A673 (cell line): ENCODE results near the gene PIK3R6. TPM values are rescaled to one million over a fixed set of nuclear protein-coding genes. Genes with fewer than 3 reads are reported as not detected.

ENCODE experiments used
- BruUV-seq: library from RNA; stranded (reverse); fragments of 400-500 nt; replicated peaks from 2 replicates; lab custom pipeline; 2021; lab: Mats Ljungman, UMichigan
- CTCF ChIA-PET: fragments of 300-600 bp; sonication (Branson Sonifier 250); formaldehyde crosslinking; loops from one replicate; lab custom pipeline; 2022; ENCODE audit warnings: antibody characterized with exemption; lab: Charles Lee
- POLR2A ChIA-PET: fragments of 300-600 bp; sonication (Branson Sonifier 250); formaldehyde crosslinking; loops from one replicate; lab custom pipeline; 2022; ENCODE audit warnings: antibody characterized with exemption; ENCODE audit not compliant: low non-redundant PET; lab: Charles Lee
- DNase-seq: peaks from one replicate; pipeline ENCODE4 v3.0.0-alpha.2; 2015; ENCODE audit warnings: low spot score
- H3K27ac ChIP-seq: fragments of 200-600 bp; sonication (generic); 2 replicates; pipeline ENCODE4 v1.5.1; 2016; ENCODE audit warnings: mixed run types, low read depth, mild to moderate bottlenecking, mixed read lengths, antibody characterized with exemption, low read length; ENCODE audit not compliant: poor library complexity, severe bottlenecking
- H3K27me3 ChIP-seq: fragments of 200-600 bp; sonication (generic); replicated peaks from 2 replicates; pipeline ENCODE4 v1.6.1; 2017; ENCODE audit warnings: mixed run types, low read depth, mild to moderate bottlenecking, mixed read lengths, antibody characterized with exemption, low read length; ENCODE audit not compliant: insufficient read depth, poor library complexity
- H3K36me3 ChIP-seq: fragments of 200-600 bp; sonication (generic); 2 replicates; pipeline ENCODE4 v1.6.1; 2016; ENCODE audit warnings: mixed run types, mild to moderate bottlenecking, mixed read lengths, antibody characterized with exemption, low read length; ENCODE audit not compliant: insufficient read depth, poor library complexity, severe bottlenecking
- H3K4me1 ChIP-seq: fragments of 200-600 bp; sonication (generic); 2 replicates; pipeline ENCODE4 v1.6.1; 2017; ENCODE audit warnings: mixed run types, mild to moderate bottlenecking, mixed read lengths, antibody characterized with exemption, low read length; ENCODE audit not compliant: insufficient read depth, poor library complexity, severe bottlenecking
- H3K4me3 ChIP-seq: fragments of 200-600 bp; sonication (generic); 2 replicates; pipeline ENCODE4 v1.5.1; 2016; ENCODE audit warnings: low read depth, mixed run types, mild to moderate bottlenecking, mixed read lengths, low read length; ENCODE audit not compliant: poor library complexity, severe bottlenecking
- H3K9me3 ChIP-seq: fragments of 200-600 bp; sonication (generic); 2 replicates; pipeline ENCODE4 v1.6.1; 2016; ENCODE audit warnings: mixed run types, low read depth, mild to moderate bottlenecking, mixed read lengths, antibody characterized with exemption, low read length; ENCODE audit not compliant: poor library complexity, severe bottlenecking
- CTCF ChIP-seq: fragments of 300-800, 200-600 bp; sonication (generic); conservative IDR thresholded peaks from 2 replicates; pipeline ENCODE4 v1.5.1; 2017; ENCODE audit warnings: low read depth, mild to moderate bottlenecking, antibody characterized with exemption, low read length, moderate library complexity, mixed read lengths
- EZH2 ChIP-seq: fragments of 200-600 bp; sonication (generic); IDR thresholded peaks from 2 replicates; pipeline ENCODE4 v1.6.1; 2017; ENCODE audit warnings: borderline replicate concordance, low read depth, mild to moderate bottlenecking, mixed read lengths, antibody characterized with exemption, low read length; ENCODE audit not compliant: poor library complexity, severe bottlenecking
- intact Hi-C: fragments of 100-400 bp; cut with micrococcal nuclease; formaldehyde crosslinking; loops from one replicate; pipeline ENCODE4 v1.10.0; 2022; ENCODE audit not compliant: unreplicated experiment
- total RNA-seq: library from RNA; stranded (reverse); gene quantifications from 2 replicates; pipeline ENCODE4 v1.2.3, GENCODE V29; 2021

PIK3R6 gene
- total RNA-seq, 1 experiment from 2014 or later, result not detected

- intact Hi-C loops, result no loop called here
- CTCF ChIA-PET, result interaction anchor here (0.6 kb wide), 1 partner anchor 128 kb away, joined by 6 read pairs; no protein-coding TSS in a partner anchor
- no peaks in the 10 kb centered on the region for H3K27me3 ChIP-seq
- H3K4me1 ChIP-seq, result no peaks in the 10 kb centered on the region
- no peak for TF ChIP-seq CTCF
- no TSS peak for BruUV-seq
- no peak for DNase-seq
- no peaks in the 10 kb centered on the region for H3K36me3 ChIP-seq
- no peak overlapping the region for H3K4me3 ChIP-seq
- POLR2A ChIA-PET, result no interaction called here
- H3K9me3 ChIP-seq, result no peaks in the 10 kb centered on the region
- no peak overlapping the region for H3K27ac ChIP-seq
Observed at GRCh38 chr17:8843344-8843743, 24.1 kb downstream of the PIK3R6 start.

- no peak overlapping the region for H3K4me3 ChIP-seq
- H3K4me1 ChIP-seq, result peaks cover 3% of the 10 kb centered on the region
- ChIA-PET CTCF (no interaction called here), POLR2A (no interaction called here)
- H3K9me3 ChIP-seq, result no peaks in the 10 kb centered on the region
- TF ChIP-seq CTCF (no peak), EZH2 (no peak)
- intact Hi-C loops, result no loop called here
- no peak for DNase-seq
- H3K36me3 ChIP-seq, result no peaks in the 10 kb centered on the region
- H3K27me3 ChIP-seq, result no peaks in the 10 kb centered on the region
- no peak overlapping the region for H3K27ac ChIP-seq
- no TSS peak for BruUV-seq
Observed at GRCh38 chr17:8841844-8842243, 25.6 kb downstream of the PIK3R6 start.

GRCh38 chr17:8839410-8839935, 28.0 kb downstream of the PIK3R6 start:
- H3K4me1 ChIP-seq, result peaks cover 3% of the 10 kb centered on the region
- CTCF ChIA-PET, result no interaction called here
- intact Hi-C loops, result no loop called here
- H3K36me3 ChIP-seq, result no peaks in the 10 kb centered on the region
- no peak overlapping the region for H3K4me3 ChIP-seq
- no TSS peak for BruUV-seq
- no peak for DNase-seq
- no peak for TF ChIP-seq EZH2
- no peak for TF ChIP-seq CTCF
- H3K9me3 ChIP-seq, result no peaks in the 10 kb centered on the region
- no peaks in the 10 kb centered on the region for H3K27me3 ChIP-seq
- POLR2A ChIA-PET, result no interaction called here
- H3K27ac ChIP-seq, result no peak overlapping the region
